ENCODE data around the gene KRTAP3-2.

The KRTAP3-2 gene

GRCh38 chr17:40961591-40961990, 38.1 kb downstream of the KRTAP3-2 start:
- no peak for DNase-seq

GRCh38 chr17:40960144-40960543, 39.6 kb downstream of the KRTAP3-2 start:
- DNase-seq, result no peak

- DNase-seq, result no peak
These were observed 41.4 kb downstream of the KRTAP3-2 start for GRCh38 chr17:40958086-40958953.

GRCh38 chr17:40956401-40957254, 43.1 kb downstream of the KRTAP3-2 start:
- no peak for DNase-seq

- no peak for DNase-seq
These were observed 45.8 kb downstream of the KRTAP3-2 start for GRCh38 chr17:40953881-40954280.

DNA sequence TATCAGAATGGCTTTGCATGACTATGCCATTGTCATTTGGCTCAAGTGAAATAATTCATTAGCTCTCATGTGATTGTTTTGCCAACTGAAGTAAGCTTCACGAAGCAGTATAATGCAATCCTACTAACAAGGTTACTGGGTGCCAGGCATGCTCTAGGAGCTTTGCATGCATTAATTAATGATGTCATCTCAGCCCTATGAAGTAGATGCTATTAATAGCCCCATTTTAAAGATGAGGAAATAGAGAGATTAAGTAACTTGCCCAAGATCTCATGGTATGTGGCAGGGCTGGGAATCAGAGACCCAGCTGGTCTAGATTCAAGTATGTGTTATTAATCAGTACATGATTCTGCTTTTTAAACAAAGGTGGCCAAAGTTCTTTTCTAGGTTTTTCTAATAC, 47.0 kb downstream of the KRTAP3-2 start:
- DNase-seq, result no peak

DNA sequence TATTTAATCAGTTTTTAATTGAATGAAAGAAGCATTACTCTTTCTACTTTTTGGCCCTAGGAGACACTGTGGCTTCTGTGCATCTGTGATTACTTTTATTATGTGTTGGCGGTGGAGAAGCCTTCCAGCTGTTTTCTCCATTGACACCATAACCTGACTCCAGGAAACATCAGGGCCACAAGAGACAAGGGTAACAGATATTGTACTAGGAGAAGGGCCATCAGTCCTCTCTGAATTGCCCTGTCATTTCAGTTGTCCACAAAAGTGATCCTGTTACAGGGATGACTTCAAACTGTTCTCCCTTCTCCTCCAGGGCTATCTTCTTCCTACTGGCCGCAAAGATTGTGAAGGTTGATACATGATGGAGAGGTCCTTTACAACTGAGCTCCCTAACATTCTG, 47.6 kb downstream of the KRTAP3-2 start:
- no peak for DNase-seq

DNA sequence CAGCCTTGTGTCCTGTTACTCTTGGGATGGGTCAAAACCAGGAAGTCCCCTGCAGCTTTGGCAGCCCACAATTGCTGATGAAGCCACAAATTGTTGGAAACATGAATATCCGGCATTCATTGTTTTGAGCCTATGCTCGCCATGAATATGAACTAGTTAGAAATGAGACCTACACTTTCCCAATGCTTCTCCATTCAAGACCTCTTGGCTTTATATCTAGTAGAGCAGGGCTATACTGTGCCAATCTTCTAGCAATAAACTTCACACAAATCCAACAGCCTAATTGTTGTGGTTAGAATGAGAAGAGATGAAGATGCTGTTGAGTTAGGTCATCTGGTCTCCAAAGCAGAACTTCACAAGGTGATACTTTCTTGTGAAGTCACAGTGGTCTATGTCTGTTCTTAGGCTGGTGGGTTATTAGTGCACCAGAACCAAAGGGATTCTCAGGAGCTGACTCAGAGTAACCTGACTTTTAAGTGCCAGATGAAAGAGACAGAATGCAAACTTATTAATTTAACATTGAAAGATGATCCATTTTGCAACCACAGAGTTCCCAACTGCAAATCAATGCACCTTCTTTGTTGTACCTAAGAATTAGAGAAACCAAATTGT, 48.6 kb downstream of the KRTAP3-2 start:
- DNase-seq, result no peak

DNA sequence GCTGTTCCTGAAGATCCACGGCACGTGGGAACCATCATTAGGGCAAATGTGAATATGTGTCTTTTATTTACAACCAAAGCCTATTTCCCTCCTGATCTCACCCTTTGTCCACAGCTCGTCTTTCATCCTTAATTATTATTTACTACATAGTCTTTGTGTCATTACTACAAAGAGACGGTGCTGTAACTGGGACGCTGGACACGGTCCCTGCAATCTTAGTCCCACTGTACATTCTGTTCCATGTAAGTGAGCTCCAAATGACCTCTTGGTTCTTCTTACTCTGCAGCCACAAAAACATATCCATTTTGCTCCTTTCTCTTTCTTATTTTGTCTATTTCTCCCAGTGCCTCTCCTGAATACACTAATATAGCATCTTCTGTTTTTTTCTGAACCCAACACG, 49.5 kb downstream of the KRTAP3-2 start:
- DNase-seq, result peak; percentile 85

DNA sequence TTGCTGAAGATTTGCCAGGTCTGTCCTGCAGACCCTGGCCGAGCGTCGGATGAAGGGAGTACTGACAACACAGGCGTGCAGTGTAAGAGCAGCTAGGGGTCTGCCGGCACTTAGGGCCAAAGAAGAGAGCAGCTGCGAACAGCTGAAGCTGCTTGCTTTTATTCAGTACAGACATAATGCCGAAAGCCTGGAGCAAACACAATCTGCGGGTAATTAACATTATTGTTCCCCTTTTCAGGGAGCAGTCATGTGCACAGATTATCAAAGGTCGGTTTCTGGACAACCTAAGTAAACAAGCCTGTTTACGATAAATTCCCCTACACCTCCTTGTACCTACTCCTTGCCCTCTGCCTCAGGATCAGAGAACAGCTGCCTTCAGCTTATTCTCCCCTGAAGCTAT, 50.3 kb downstream of the KRTAP3-2 start:
- DNase-seq, result peak; percentile 81

Data from NCI-H69 (cell line).